ENCODE measurements around the gene PCTP.

DNA sequence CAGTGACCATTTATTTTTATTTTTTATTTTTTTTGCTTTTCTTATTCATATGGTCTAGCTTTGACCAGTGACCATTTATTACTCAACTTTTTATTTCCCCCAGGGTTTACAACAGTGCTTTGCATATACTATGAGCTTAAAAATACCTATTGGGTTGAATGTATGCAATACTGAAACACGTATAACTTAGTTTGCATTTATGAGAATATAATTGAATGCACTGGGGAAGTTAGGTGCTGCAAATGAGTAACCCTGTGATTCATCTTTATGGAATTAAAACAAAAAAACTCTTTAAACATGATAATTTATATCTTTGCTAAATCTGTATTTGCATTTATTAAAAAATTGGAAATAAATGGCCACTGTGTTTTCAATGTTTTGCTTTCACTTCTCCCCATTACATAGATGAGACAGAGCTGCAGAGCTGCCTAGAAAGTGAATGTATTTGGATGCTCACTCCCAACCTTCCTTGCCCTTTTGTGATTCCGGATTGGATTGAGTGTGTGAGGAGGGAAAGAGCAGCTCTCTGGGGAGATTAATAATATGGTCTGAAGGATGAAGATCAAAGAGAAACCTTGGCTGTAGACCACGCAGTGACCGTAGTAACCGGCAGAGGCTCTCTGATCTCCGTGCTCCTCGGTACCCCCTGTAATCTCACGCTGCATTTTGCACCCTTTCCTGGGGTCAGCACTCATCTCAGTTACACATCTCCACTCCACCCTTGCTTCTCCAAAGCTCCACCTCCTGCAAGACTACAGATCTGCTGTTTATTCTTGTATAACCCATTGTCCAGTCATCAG, 42.5 kb upstream of the PCTP start:
- TF ChIP-seq, protein P1, sequence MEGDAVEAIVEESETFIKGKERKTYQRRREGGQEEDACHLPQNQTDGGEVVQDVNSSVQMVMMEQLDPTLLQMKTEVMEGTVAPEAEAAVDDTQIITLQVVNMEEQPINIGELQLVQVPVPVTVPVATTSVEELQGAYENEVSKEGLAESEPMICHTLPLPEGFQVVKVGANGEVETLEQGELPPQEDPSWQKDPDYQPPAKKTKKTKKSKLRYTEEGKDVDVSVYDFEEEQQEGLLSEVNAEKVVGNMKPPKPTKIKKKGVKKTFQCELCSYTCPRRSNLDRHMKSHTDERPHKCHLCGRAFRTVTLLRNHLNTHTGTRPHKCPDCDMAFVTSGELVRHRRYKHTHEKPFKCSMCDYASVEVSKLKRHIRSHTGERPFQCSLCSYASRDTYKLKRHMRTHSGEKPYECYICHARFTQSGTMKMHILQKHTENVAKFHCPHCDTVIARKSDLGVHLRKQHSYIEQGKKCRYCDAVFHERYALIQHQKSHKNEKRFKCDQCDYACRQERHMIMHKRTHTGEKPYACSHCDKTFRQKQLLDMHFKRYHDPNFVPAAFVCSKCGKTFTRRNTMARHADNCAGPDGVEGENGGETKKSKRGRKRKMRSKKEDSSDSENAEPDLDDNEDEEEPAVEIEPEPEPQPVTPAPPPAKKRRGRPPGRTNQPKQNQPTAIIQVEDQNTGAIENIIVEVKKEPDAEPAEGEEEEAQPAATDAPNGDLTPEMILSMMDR (IDR thresholded peaks at IDR 0.05) = no peak
- TF ChIP-seq POLR2AphosphoS5 (IDR thresholded peaks at IDR 0.05) (no peak), POLR2A (IDR thresholded peaks at IDR 0.05) (no peak)
